Fibroblast of mammary gland (primary cell): ENCODE data around the gene PARP14.
"Not testable (repeated sequence)": the region's sequence is repeated elsewhere in the genome, so short reads cannot be mapped to it uniquely, and the experiment has no call there.

Source experiments
- DNase-seq: peaks from one replicate; pipeline ENCODE4 v3.0.0-alpha.2; 2010; ENCODE audit warnings: low read depth
- H3K4me3 ChIP-seq: 2 replicates; pipeline ENCODE4 v1.5.1; 2011; ENCODE audit warnings: low read depth, mild to moderate bottlenecking, low read length, moderate library complexity; ENCODE audit not compliant: control insufficient read depth
- CTCF ChIP-seq: conservative IDR thresholded peaks from 2 replicates; pipeline ENCODE4 v1.5.1; 2011; ENCODE audit warnings: low read depth, low read length, inconsistent platforms; ENCODE audit not compliant: control insufficient read depth, insufficient read depth

PARP14 gene

GRCh38 chr3:122705379-122705778, 24.7 kb downstream of the PARP14 start:
- TF ChIP-seq CTCF, result no peak
- H3K4me3 ChIP-seq, result no peak overlapping the region
- no peak for DNase-seq

- H3K4me3 ChIP-seq, DNase-seq: not testable (repeated sequence)
Measured at GRCh38 chr3:122710616-122711251, 30.1 kb downstream of the PARP14 start.

- TF ChIP-seq CTCF, result no peak
- DNase-seq, result no peak
- H3K4me3 ChIP-seq, result no peak overlapping the region
Measured at GRCh38 chr3:122714273-122714672, 33.6 kb downstream of the PARP14 start.

- no peak for TF ChIP-seq CTCF
- no peak for DNase-seq
- no peak overlapping the region for H3K4me3 ChIP-seq
Measured at GRCh38 chr3:122716667-122717066, 36.0 kb downstream of the PARP14 start.

- H3K4me3 ChIP-seq, result no peak overlapping the region
- DNase-seq, result no peak
- no peak for TF ChIP-seq CTCF
Measured at GRCh38 chr3:122719273-122719921, 38.8 kb downstream of the PARP14 start.

- no peak for DNase-seq
- no peak for TF ChIP-seq CTCF
- no peak overlapping the region for H3K4me3 ChIP-seq
Measured at GRCh38 chr3:122725106-122725505, 44.5 kb downstream of the PARP14 start.

GRCh38 chr3:122727294-122727693, 46.7 kb downstream of the PARP14 start:
- TF ChIP-seq CTCF, result no peak
- H3K4me3 ChIP-seq, result no peak overlapping the region
- DNase-seq, result no peak
